Activated B cell treated with CpG ODN at 0.5 μM for 24 hours (primary cell): ENCODE results near the gene AUTS2. TPM values are rescaled to one million over a fixed set of nuclear protein-coding genes. Genes with fewer than 3 reads are reported as not detected.

Experiments used
- ATAC-seq: fragments of 200-7000 bp; cut with Tn5 transposase; one replicate; pipeline ENCODE4 v1.10.0; 2021; ENCODE audit warnings: low read depth, mild to moderate bottlenecking, moderate library complexity
- CTCF ChIA-PET: fragments of 350-600 bp; sonication (Branson Sonifier 250); formaldehyde crosslinking; loops from one replicate; lab custom pipeline; 2021; ENCODE audit warnings: antibody characterized with exemption; lab: Charles Lee
- POLR2A ChIA-PET: fragments of 350-600 bp; sonication (Branson Sonifier 250); formaldehyde crosslinking; loops from one replicate; lab custom pipeline; 2021; ENCODE audit warnings: antibody characterized with exemption; lab: Charles Lee
- DNase-seq: peaks from one replicate; pipeline ENCODE4 v3.0.0; 2022
- H3K27ac Mint-ChIP-seq: one replicate; pipeline ENCODE4 v1.8.0; 2020; ENCODE audit warnings: mixed read lengths
- H3K27me3 Mint-ChIP-seq: one replicate; pipeline ENCODE4 v1.8.0; 2021; ENCODE audit warnings: mixed read lengths
- H3K36me3 Mint-ChIP-seq: one replicate; pipeline ENCODE4 v1.8.0; 2021; ENCODE audit warnings: low read depth, mixed read lengths
- H3K4me1 Mint-ChIP-seq: one replicate; pipeline ENCODE4 v1.8.0; 2021; ENCODE audit warnings: mixed read lengths
- H3K4me3 Mint-ChIP-seq: one replicate; pipeline ENCODE4 v1.8.0; 2020; ENCODE audit warnings: mild to moderate bottlenecking, mixed read lengths
- H3K9me3 Mint-ChIP-seq: one replicate; pipeline ENCODE4 v1.8.0; 2020; ENCODE audit warnings: mixed read lengths
- CTCF ChIP-seq: fragments of 200-600 bp; IDR thresholded peaks from one replicate; pipeline ENCODE4 v1.8.0; 2022; ENCODE audit warnings: antibody characterized with exemption, mild to moderate bottlenecking
- intact Hi-C: fragments of 100-400 bp; cut with micrococcal nuclease; formaldehyde crosslinking; loops from one replicate; pipeline ENCODE4 v1.15.1; 2024
- total RNA-seq: library from RNA; stranded (reverse); gene quantifications from 2 replicates; pipeline ENCODE4 v1.2.3, GENCODE V29; 2022

AUTS2 gene
- total RNA-seq, 1 donor from 2014 or later: 15.9 TPM

GRCh38 chr7:70288781-70289456, 690.6 kb downstream of the AUTS2 start:
- POLR2A ChIA-PET: no interaction called here
- H3K27ac Mint-ChIP-seq: no peak overlapping the region

GRCh38 chr7:70292716-70293115, 694.4 kb downstream of the AUTS2 start:
- DNase-seq (no peak), ATAC-seq (no peak)
- ChIA-PET POLR2A (no interaction called here), CTCF (no interaction called here)
- Mint-ChIP-seq H3K27ac (no peak overlapping the region), H3K4me3 (no peak overlapping the region), H3K4me1 (no peaks in the 10 kb centered on the region), H3K36me3 (peaks cover 2% of the 10 kb centered on the region), H3K9me3 (no peaks in the 10 kb centered on the region), H3K27me3 (no peaks in the 10 kb centered on the region)
- no peak for TF ChIP-seq CTCF
- intact Hi-C loops: no loop called here

More at GRCh38 chr7:70288781-70289456, 690.6 kb downstream of the AUTS2 start:
- ATAC-seq: no peak
- no peak overlapping the region for H3K4me3 Mint-ChIP-seq
- no peaks in the 10 kb centered on the region for H3K27me3 Mint-ChIP-seq
- intact Hi-C loops: no loop called here
- no peaks in the 10 kb centered on the region for H3K9me3 Mint-ChIP-seq
- TF ChIP-seq CTCF: no peak
- CTCF ChIA-PET: no interaction called here
- no peaks in the 10 kb centered on the region for H3K4me1 Mint-ChIP-seq
- DNase-seq: no peak
- no peaks in the 10 kb centered on the region for H3K36me3 Mint-ChIP-seq

- no peak overlapping the region for H3K4me3 Mint-ChIP-seq
- H3K36me3 Mint-ChIP-seq: peaks cover 2% of the 10 kb centered on the region
- CTCF ChIA-PET: no interaction called here
- no peaks in the 10 kb centered on the region for H3K9me3 Mint-ChIP-seq
- no peak overlapping the region for H3K27ac Mint-ChIP-seq
- H3K27me3 Mint-ChIP-seq: no peaks in the 10 kb centered on the region
- ATAC-seq: no peak
- no peaks in the 10 kb centered on the region for H3K4me1 Mint-ChIP-seq
- intact Hi-C loops: no loop called here
- no peak for TF ChIP-seq CTCF
- POLR2A ChIA-PET: no interaction called here
- no peak for DNase-seq
Observed at GRCh38 chr7:70294211-70294911, 696.1 kb downstream of the AUTS2 start.

GRCh38 chr7:70298780-70299471, 700.7 kb downstream of the AUTS2 start:
- no peak overlapping the region for H3K4me3 Mint-ChIP-seq
- DNase-seq (no peak), ATAC-seq (no peak)
- intact Hi-C loops: no loop called here
- CTCF ChIA-PET: no interaction called here
- no peaks in the 10 kb centered on the region for H3K4me1 Mint-ChIP-seq
- no peaks in the 10 kb centered on the region for H3K27me3 Mint-ChIP-seq
- peaks cover 2% of the 10 kb centered on the region for H3K36me3 Mint-ChIP-seq
- H3K9me3 Mint-ChIP-seq: no peaks in the 10 kb centered on the region
- TF ChIP-seq CTCF: no peak
- H3K27ac Mint-ChIP-seq: no peak overlapping the region
- POLR2A ChIA-PET: no interaction called here

- Mint-ChIP-seq H3K27ac (no peak overlapping the region), H3K4me3 (no peak overlapping the region), H3K4me1 (no peaks in the 10 kb centered on the region), H3K27me3 (no peaks in the 10 kb centered on the region), H3K9me3 (no peaks in the 10 kb centered on the region), H3K36me3 (peaks cover 2% of the 10 kb centered on the region)
- ChIA-PET CTCF (no interaction called here), POLR2A (no interaction called here)
- TF ChIP-seq CTCF: no peak
- intact Hi-C loops: no loop called here
- no peak for ATAC-seq
- no peak for DNase-seq
Observed at GRCh38 chr7:70299472-70299807, 701.2 kb downstream of the AUTS2 start.
